K562 (cell line): ENCODE data around the gene CDH8.

Experiments used
- AFF4 ChIP-seq: sonication (generic); formaldehyde crosslinking; IDR thresholded peaks from 2 replicates; pipeline ENCODE4 v1.8.0; 2023; ENCODE audit warnings: mild to moderate bottlenecking, missing genetic modification reagents
- ARNT ChIP-seq, 2 experiments: fragments of 450-650 bp; IDR thresholded peaks; 2 replicates each; pipeline ENCODE4 v1.6.1; 2016; ENCODE audit warnings: mild to moderate bottlenecking in 1 of 2
- CC2D1A ChIP-seq: fragments of 450-650 bp; IDR thresholded peaks from 2 replicates; pipeline ENCODE4 v1.6.1; 2017; ENCODE audit warnings: mild to moderate bottlenecking
- ELF2 ChIP-seq: fragments of 250-450 bp; sonication (Bioruptor Pico); IDR thresholded peaks from 2 replicates; pipeline ENCODE4 v1.5.0; 2021; ENCODE audit warnings: mild to moderate bottlenecking
- ELK3 ChIP-seq: fragments of 450-650 bp; formaldehyde crosslinking; IDR thresholded peaks from 2 replicates; pipeline ENCODE4 v1.4.0; 2020; ENCODE audit warnings: mild to moderate bottlenecking
- NFRKB ChIP-seq: fragments of 450-650 bp; IDR thresholded peaks from 2 replicates; pipeline ENCODE4 v1.6.1; 2016; ENCODE audit warnings: low read depth
- POLR2A ChIP-seq: fragments of 450-650 bp; conservative IDR thresholded peaks from 2 replicates; pipeline ENCODE4 v1.6.1; 2016

GRCh38 chr16:61681673-61682072, 354.6 kb downstream of the CDH8 start:
- no peak for TF ChIP-seq CC2D1A
- no peak for TF ChIP-seq POLR2A
- TF ChIP-seq ARNT (IDR thresholded peaks at IDR 0.05) = no peak
- no peak for TF ChIP-seq ELK3 (CRISPR knock-in tag)
- no peak for TF ChIP-seq ELF2 (CRISPR knock-in tag)
- no peak for TF ChIP-seq NFRKB
- no peak for TF ChIP-seq AFF4 (CRISPR knock-in tag)
